Hypothalamus (tissue), 51 donors: Measurements from ENCODE around the gene PIWIL4.

Experiments used
- DNase-seq, 51 donors: peaks; one replicate each; lab custom pipeline; 2025; lab: John Stamatoyannopoulos, UW

The PIWIL4 gene

GRCh38 chr11:94656968-94657367 is 89.8 kb downstream of the PIWIL4 start:
- DNase-seq, result no peak

- DNase-seq, result no peak
Observed at GRCh38 chr11:94657629-94658028, 90.5 kb downstream of the PIWIL4 start.

- DNase-seq, result no peak
Observed at GRCh38 chr11:94658386-94658785, 91.2 kb downstream of the PIWIL4 start.

GRCh38 chr11:94658888-94659287 is 91.7 kb downstream of the PIWIL4 start:
- no peak for DNase-seq

GRCh38 chr11:94661444-94661843 is 94.3 kb downstream of the PIWIL4 start:
- DNase-seq, result no peak

- DNase-seq, result no peak
Observed at GRCh38 chr11:94662065-94662779, 95.1 kb downstream of the PIWIL4 start.

GRCh38 chr11:94662846-94663390 is 95.8 kb downstream of the PIWIL4 start:
- no peak for DNase-seq

GRCh38 chr11:94664346-94664745 is 97.2 kb downstream of the PIWIL4 start:
- DNase-seq, result no peak

- no peak for DNase-seq
Observed at GRCh38 chr11:94665116-94665659, 98.0 kb downstream of the PIWIL4 start.

- DNase-seq, result no peak
Observed at GRCh38 chr11:94666792-94667721, 99.9 kb downstream of the PIWIL4 start.

- DNase-seq, result no peak
Observed at GRCh38 chr11:94668212-94668793, 101.1 kb downstream of the PIWIL4 start.

GRCh38 chr11:94669023-94669422 is 101.9 kb downstream of the PIWIL4 start:
- DNase-seq, result peak in 3 of 51 donors; percentile 3 to 28 (median 11)
